ENCODE data around the gene FOXF1. TPM values are rescaled to one million over a fixed set of nuclear protein-coding genes. Genes with fewer than 3 reads are reported as not detected.

FOXF1 gene
- total and polyA plus RNA-seq, 2 donors, result 0.05 to 0.55 TPM

GRCh38 chr16:86545954-86546637, 35.8 kb downstream of the FOXF1 start:
- DNase-seq (ENCODE audit: low read depth in 6 of 9, low spot score in 9 of 9), result no peak
- no peaks in the 10 kb centered on the region for H3K9me3 ChIP-seq (ENCODE audit: control insufficient read depth in 2 of 2, insufficient read depth in 1 of 2, low read length in 1 of 2)
- H3K4me3 ChIP-seq (ENCODE audit: low read length in 2 of 2), result no peak overlapping the region
- peaks cover 31 to 34% of the 10 kb centered on the region in 2 donors for H3K36me3 ChIP-seq (ENCODE audit: control insufficient read depth in 2 of 2, insufficient read depth in 2 of 2, low read length in 1 of 2)
- no peaks in the 10 kb centered on the region for H3K27me3 ChIP-seq (ENCODE audit: control insufficient read depth in 2 of 2, insufficient read depth in 1 of 2, low read length in 1 of 2)
- peaks cover 12 to 22% of the 10 kb centered on the region in 2 donors for H3K4me1 ChIP-seq (ENCODE audit: control insufficient read depth in 2 of 2, insufficient read depth in 2 of 2, low read length in 2 of 2)
- peak overlapping the region in 1 of 2 donors; percentile 20 for H3K27ac ChIP-seq (ENCODE audit: low read depth in 1 of 2, low read length in 1 of 2)
- 92% methylated on average over 19 of the region's 19 CpGs for WGBS

- H3K36me3 ChIP-seq (ENCODE audit: control insufficient read depth in 2 of 2, insufficient read depth in 2 of 2, low read length in 1 of 2), result peaks cover 30 to 33% of the 10 kb centered on the region in 2 donors
- peaks cover 12 to 24% of the 10 kb centered on the region in 2 donors for H3K4me1 ChIP-seq (ENCODE audit: control insufficient read depth in 2 of 2, insufficient read depth in 2 of 2, low read length in 2 of 2)
- no peaks in the 10 kb centered on the region for H3K27me3 ChIP-seq (ENCODE audit: control insufficient read depth in 2 of 2, insufficient read depth in 1 of 2, low read length in 1 of 2)
- WGBS, result 95% methylated on average over 8 of the region's 8 CpGs
- no peaks in the 10 kb centered on the region for H3K9me3 ChIP-seq (ENCODE audit: control insufficient read depth in 2 of 2, insufficient read depth in 1 of 2, low read length in 1 of 2)
- no peak overlapping the region for H3K4me3 ChIP-seq (ENCODE audit: low read length in 2 of 2)
- no peak for DNase-seq (ENCODE audit: low read depth in 6 of 9, low spot score in 9 of 9)
- peak overlapping the region in 1 of 2 donors; percentile 21 for H3K27ac ChIP-seq (ENCODE audit: low read depth in 1 of 2, low read length in 1 of 2)
These were observed 36.3 kb downstream of the FOXF1 start for GRCh38 chr16:86546638-86547013.

- Histone ChIP-seq H3K27me3 (ENCODE audit: control insufficient read depth in 2 of 2, insufficient read depth in 1 of 2, low read length in 1 of 2) (no peaks in the 10 kb centered on the region), H3K36me3 (ENCODE audit: control insufficient read depth in 2 of 2, insufficient read depth in 2 of 2, low read length in 1 of 2) (peaks cover 26 to 29% of the 10 kb centered on the region in 2 donors), H3K27ac (ENCODE audit: low read depth in 1 of 2, low read length in 1 of 2) (no peak overlapping the region), H3K4me1 (ENCODE audit: control insufficient read depth in 2 of 2, insufficient read depth in 2 of 2, low read length in 2 of 2) (peaks cover 12 to 27% of the 10 kb centered on the region in 2 donors), H3K9me3 (ENCODE audit: control insufficient read depth in 2 of 2, insufficient read depth in 1 of 2, low read length in 1 of 2) (no peaks in the 10 kb centered on the region), H3K4me3 (ENCODE audit: low read length in 2 of 2) (no peak overlapping the region)
- no peak for DNase-seq (ENCODE audit: low read depth in 6 of 9, low spot score in 9 of 9)
- WGBS, result 98% methylated on average over 11 of the region's 11 CpGs
These were observed 37.0 kb downstream of the FOXF1 start for GRCh38 chr16:86547286-86547685.

- no peak overlapping the region for H3K4me3 ChIP-seq (ENCODE audit: low read length in 2 of 2)
- peaks cover 18 to 23% of the 10 kb centered on the region in 2 donors for H3K36me3 ChIP-seq (ENCODE audit: control insufficient read depth in 2 of 2, insufficient read depth in 2 of 2, low read length in 1 of 2)
- H3K9me3 ChIP-seq (ENCODE audit: control insufficient read depth in 2 of 2, insufficient read depth in 1 of 2, low read length in 1 of 2), result no peaks in the 10 kb centered on the region
- H3K27me3 ChIP-seq (ENCODE audit: control insufficient read depth in 2 of 2, insufficient read depth in 1 of 2, low read length in 1 of 2), result no peaks in the 10 kb centered on the region
- 50% methylated on average over 8 of the region's 8 CpGs for WGBS
- peak overlapping the region in 1 of 2 donors; percentile 37 for H3K27ac ChIP-seq (ENCODE audit: low read depth in 1 of 2, low read length in 1 of 2)
- H3K4me1 ChIP-seq (ENCODE audit: control insufficient read depth in 2 of 2, insufficient read depth in 2 of 2, low read length in 2 of 2), result peaks cover 14 to 30% of the 10 kb centered on the region in 2 donors
- peak in 4 of 9 donors; percentile 41 to 73 (median 42) for DNase-seq (ENCODE audit: low read depth in 6 of 9, low spot score in 9 of 9)
These were observed 39.0 kb downstream of the FOXF1 start for GRCh38 chr16:86549076-86549892.

GRCh38 chr16:86549893-86550190, 39.5 kb downstream of the FOXF1 start:
- Histone ChIP-seq H3K9me3 (ENCODE audit: control insufficient read depth in 2 of 2, insufficient read depth in 1 of 2, low read length in 1 of 2) (no peaks in the 10 kb centered on the region), H3K27ac (ENCODE audit: low read depth in 1 of 2, low read length in 1 of 2) (no peak overlapping the region), H3K36me3 (ENCODE audit: control insufficient read depth in 2 of 2, insufficient read depth in 2 of 2, low read length in 1 of 2) (peaks cover 18 to 23% of the 10 kb centered on the region in 2 donors), H3K4me3 (ENCODE audit: low read length in 2 of 2) (no peak overlapping the region), H3K4me1 (ENCODE audit: control insufficient read depth in 2 of 2, insufficient read depth in 2 of 2, low read length in 2 of 2) (peaks cover 18 to 34% of the 10 kb centered on the region in 2 donors), H3K27me3 (ENCODE audit: control insufficient read depth in 2 of 2, insufficient read depth in 1 of 2, low read length in 1 of 2) (no peaks in the 10 kb centered on the region)
- no peak for DNase-seq (ENCODE audit: low read depth in 6 of 9, low spot score in 9 of 9)
- 99% methylated on average over 7 of the region's 7 CpGs for WGBS

GRCh38 chr16:86550281-86550680, 40.0 kb downstream of the FOXF1 start:
- Histone ChIP-seq H3K27ac (ENCODE audit: low read depth in 1 of 2, low read length in 1 of 2) (no peak overlapping the region), H3K4me3 (ENCODE audit: low read length in 2 of 2) (no peak overlapping the region), H3K4me1 (ENCODE audit: control insufficient read depth in 2 of 2, insufficient read depth in 2 of 2, low read length in 2 of 2) (peaks cover 18 to 36% of the 10 kb centered on the region in 2 donors), H3K36me3 (ENCODE audit: control insufficient read depth in 2 of 2, insufficient read depth in 2 of 2, low read length in 1 of 2) (peaks cover 17 to 23% of the 10 kb centered on the region in 2 donors), H3K27me3 (ENCODE audit: control insufficient read depth in 2 of 2, insufficient read depth in 1 of 2, low read length in 1 of 2) (no peaks in the 10 kb centered on the region), H3K9me3 (ENCODE audit: control insufficient read depth in 2 of 2, insufficient read depth in 1 of 2, low read length in 1 of 2) (no peaks in the 10 kb centered on the region)
- WGBS, result 96% methylated on average over 5 of the region's 5 CpGs
- no peak for DNase-seq (ENCODE audit: low read depth in 6 of 9, low spot score in 9 of 9)

GRCh38 chr16:86553356-86553755, 43.0 kb downstream of the FOXF1 start:
- H3K4me3 ChIP-seq (ENCODE audit: low read length in 2 of 2), result no peak overlapping the region
- H3K27me3 ChIP-seq (ENCODE audit: control insufficient read depth in 2 of 2, insufficient read depth in 1 of 2, low read length in 1 of 2), result peaks cover 7 to 9% of the 10 kb centered on the region in 2 donors
- no peak overlapping the region for H3K27ac ChIP-seq (ENCODE audit: low read depth in 1 of 2, low read length in 1 of 2)
- WGBS, result 98% methylated on average over 22 of the region's 22 CpGs
- H3K9me3 ChIP-seq (ENCODE audit: control insufficient read depth in 2 of 2, insufficient read depth in 1 of 2, low read length in 1 of 2), result no peaks in the 10 kb centered on the region
- no peak for DNase-seq (ENCODE audit: low read depth in 6 of 9, low spot score in 9 of 9)
- H3K36me3 ChIP-seq (ENCODE audit: control insufficient read depth in 2 of 2, insufficient read depth in 2 of 2, low read length in 1 of 2), result peaks cover 4 to 9% of the 10 kb centered on the region in 2 donors
- peaks cover 24 to 41% of the 10 kb centered on the region in 2 donors for H3K4me1 ChIP-seq (ENCODE audit: control insufficient read depth in 2 of 2, insufficient read depth in 2 of 2, low read length in 2 of 2)

GRCh38 chr16:86554599-86554916, 44.2 kb downstream of the FOXF1 start:
- peak overlapping the region; percentile 94 to 95 for H3K4me3 ChIP-seq (ENCODE audit: low read length in 2 of 2)
- no peak for DNase-seq (ENCODE audit: low read depth in 6 of 9, low spot score in 9 of 9)
- peaks cover 9 to 12% of the 10 kb centered on the region in 2 donors for H3K27me3 ChIP-seq (ENCODE audit: control insufficient read depth in 2 of 2, insufficient read depth in 1 of 2, low read length in 1 of 2)
- H3K36me3 ChIP-seq (ENCODE audit: control insufficient read depth in 2 of 2, insufficient read depth in 2 of 2, low read length in 1 of 2), result peaks cover 4 to 9% of the 10 kb centered on the region in 2 donors
- WGBS, result 10% methylated on average over 10 of the region's 10 CpGs
- no peaks in the 10 kb centered on the region for H3K9me3 ChIP-seq (ENCODE audit: control insufficient read depth in 2 of 2, insufficient read depth in 1 of 2, low read length in 1 of 2)
- H3K27ac ChIP-seq (ENCODE audit: low read depth in 1 of 2, low read length in 1 of 2), result peak overlapping the region; percentile 75 to 84
- H3K4me1 ChIP-seq (ENCODE audit: control insufficient read depth in 2 of 2, insufficient read depth in 2 of 2, low read length in 2 of 2), result peaks cover 21 to 30% of the 10 kb centered on the region in 2 donors

Data from thymus (tissue), 11 donors.